GM18499 (cell line): ENCODE results near the gene MTLN.
A peak's percentile ranks its signal among the peaks of the same experiment; 100 is the strongest.
"Not testable (repeated sequence)": the region's sequence is repeated elsewhere in the genome, so short reads cannot be mapped to it uniquely, and the experiment has no call there.

Experiments
- ATAC-seq: cut with Tn5 transposase; IDR thresholded peaks from one replicate; pipeline ENCODE4 v1.9.1; 2021; ENCODE audit warnings: moderate number of reproducible peaks; ENCODE audit not compliant: insufficient read depth, unreplicated experiment

The MTLN gene

GRCh38 chr2:110204408-110205385 lies 7.7 kb downstream of the MTLN start, which contains the start of gene NPHP1:
Gene NPHP1, minus strand, starts transcription at chr2:110205013. Its CDS starts 45 bp downstream, at chr2:110204968.
- peak; percentile 80 for ATAC-seq

DNA sequence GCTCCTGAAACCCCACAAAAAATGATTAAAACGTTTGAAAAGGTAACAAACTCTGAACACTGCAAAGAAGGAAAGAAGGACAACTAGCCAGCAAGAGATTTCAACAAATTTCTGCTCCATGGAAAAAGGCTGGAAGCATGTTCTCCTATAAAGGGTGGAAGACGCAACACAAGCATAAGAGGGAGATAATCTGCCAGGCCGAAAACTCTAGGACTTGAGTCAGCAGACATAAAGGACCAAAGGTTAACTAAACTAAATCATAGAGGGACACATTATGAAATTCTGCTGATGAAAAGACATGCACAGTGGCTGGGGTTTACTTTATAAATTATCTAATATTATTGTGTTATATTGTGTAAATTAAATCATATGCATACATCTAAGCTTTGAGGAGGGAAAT lies 14.3 kb downstream of the MTLN start:
- ATAC-seq, result no peak

- no peak for ATAC-seq
Observed at GRCh38 chr2:110197452-110197851, 14.9 kb downstream of the MTLN start.

DNA sequence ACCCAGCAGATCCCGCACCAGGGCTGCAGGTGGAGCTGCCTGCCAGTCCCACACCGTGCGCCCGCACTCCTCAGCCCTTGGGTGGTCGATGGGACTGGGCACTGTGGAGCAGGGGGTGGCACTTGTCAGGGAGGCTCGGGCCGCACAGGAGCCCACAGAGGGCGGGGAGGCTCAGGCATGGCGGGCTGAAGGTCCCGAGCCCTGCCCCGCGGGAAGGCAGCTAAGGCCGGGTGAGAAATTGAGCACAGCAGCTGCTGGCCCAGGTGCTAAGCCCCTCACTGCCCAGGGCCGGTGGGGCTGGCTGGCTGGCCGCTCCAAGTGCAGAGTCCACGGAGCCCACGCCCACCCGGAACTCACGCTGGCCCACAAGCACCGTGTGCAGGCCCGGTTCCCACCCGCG lies 22.2 kb downstream of the MTLN start:
- ATAC-seq, result not testable (repeated sequence)

- ATAC-seq, result no peak
Observed at GRCh38 chr2:110182449-110182848, 29.9 kb downstream of the MTLN start.

DNA sequence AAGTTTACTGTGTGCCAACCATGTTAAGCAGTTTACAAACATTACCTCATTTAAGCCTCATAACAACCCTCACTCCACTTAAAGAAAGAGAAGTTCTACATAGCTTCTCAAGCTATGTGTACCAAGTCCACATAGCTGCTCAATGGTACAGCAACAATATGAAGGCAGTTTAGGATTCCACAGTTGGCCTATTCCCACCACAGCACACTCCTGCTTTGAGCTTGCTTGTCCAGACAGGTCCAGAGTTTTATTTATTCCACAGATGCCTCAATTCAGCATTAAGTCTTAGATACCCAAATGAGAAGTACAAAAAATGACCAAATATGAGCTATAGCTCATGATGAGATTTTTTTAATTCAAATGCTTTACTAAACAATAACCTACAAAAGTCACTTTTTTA lies 32.3 kb downstream of the MTLN start:
- no peak for ATAC-seq

DNA sequence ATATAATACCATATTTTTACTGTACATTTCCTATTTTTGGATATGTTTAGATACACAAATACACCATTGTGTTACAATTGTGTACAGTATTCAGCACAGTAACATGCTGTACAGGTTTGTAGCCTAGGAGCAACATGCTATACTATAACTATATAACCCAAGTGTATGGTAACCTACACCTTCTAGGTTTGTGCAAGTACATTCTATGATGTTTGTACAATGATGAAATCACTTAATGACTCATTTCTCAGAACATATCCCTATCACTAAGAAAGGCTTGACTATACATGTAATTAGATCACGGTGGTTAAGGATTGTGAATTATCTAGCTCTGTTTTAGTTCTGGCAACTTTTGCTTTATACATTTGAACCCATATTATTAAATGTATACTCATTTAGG lies 38.8 kb downstream of the MTLN start:
- no peak for ATAC-seq

DNA sequence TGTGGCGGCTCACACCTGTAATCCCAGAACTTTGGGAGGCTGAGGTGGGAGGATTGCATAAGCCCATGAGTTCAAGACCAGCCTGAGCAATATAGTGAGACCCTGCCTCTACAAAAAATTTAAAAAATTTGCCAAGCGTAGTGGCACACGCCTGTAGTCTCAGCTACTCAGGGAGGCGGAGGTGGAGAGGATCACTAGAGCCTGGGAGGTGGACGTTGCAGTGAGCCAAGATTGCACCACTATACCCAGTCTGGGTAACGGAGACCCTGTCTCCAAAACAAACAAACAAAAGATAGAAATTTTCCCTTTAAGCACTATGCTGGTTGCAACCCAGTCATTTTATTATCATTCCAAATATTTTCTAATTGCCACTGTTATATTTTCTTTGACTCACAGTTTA lies 39.8 kb downstream of the MTLN start:
- ATAC-seq, result no peak

DNA sequence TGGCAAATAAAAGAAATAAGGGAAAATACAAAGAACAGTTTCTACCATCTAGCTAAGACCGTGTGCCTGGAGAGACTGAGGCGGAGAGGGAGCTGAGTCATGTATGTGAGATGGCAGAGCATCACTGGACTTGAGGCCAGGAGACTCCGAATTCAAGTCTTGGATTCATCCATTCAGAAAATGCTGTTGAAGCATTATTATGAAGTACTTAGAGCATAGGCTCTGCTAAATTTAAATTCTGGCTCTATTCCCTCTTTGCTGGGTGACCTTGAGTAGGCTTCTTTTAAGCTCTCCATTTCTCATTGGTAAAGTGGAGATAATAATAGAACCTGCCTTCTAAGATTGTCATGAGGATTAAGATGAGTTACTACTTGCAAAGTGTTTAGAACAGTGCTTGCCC lies 42.2 kb downstream of the MTLN start:
- ATAC-seq, result no peak

DNA sequence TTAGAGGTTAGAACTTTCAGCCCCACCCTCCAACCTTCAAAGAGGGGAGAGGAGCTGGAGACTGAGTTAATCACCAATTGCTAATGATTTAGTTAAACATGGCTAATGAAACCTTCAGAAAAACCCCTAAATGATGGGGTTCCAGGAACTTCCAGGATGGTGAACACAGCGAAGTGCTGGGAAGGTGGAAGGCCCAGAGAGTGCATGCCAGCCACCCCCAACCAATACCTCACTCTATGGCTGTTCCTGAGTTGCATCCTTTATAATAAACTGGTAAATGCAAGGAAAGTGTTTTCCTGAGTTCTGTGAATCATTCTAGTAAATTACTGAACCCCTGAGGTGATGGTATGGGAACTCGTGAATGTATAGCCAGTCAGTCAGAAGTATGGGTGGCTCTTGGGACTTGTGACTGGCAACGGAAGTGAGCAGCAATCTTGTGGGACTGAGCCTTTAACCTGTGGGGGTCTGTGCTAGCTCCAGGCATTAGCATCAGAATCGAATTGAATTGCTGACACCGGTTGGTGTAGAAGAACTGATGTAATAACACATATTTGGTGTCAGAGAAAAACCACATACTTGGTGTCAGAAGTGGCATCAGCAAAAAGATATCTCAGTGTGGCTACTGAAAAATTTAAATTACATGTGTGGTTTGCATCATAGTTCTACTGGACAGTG lies 44.9 kb downstream of the MTLN start:
- ATAC-seq, result no peak

DNA sequence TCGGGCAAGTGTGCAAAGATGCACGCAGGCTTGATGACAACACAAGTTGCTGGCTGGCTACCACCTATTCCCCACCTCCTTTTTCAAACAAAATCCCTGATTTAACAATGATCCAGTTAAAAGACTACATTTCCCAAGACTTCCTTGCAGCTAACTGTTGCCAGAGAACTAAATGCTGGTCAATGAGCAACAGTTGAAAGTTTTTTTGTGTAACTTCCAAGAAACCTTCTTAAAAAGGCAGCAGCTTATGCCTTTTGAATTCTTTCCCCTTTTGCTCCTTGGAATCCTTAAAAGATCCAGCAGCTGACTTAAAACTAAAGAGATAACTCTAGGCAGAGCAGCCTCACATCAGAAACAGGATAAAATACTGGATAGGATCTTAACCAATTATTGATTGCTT lies 46.1 kb downstream of the MTLN start:
- no peak for ATAC-seq
